Pancreas (tissue), 10 donors: ENCODE data around the gene BAIAP2L1. TPM values are rescaled to one million over a fixed set of nuclear protein-coding genes. Genes with fewer than 3 reads are reported as not detected.
A peak's percentile ranks its signal among the peaks of the same experiment; 100 is the strongest.

Experiments
- ATAC-seq, 4 donors: fragments of 200-7000 bp; cut with Tn5 transposase; one replicate each; pipeline versions ENCODE4 v1.8.0 to v1.9.1; 2020; ENCODE audit warnings: mild to moderate bottlenecking in 4 of 4, moderate library complexity in 4 of 4
- DNase-seq, 6 donors: peaks; one replicate each; pipeline ENCODE4 v3.0.0-alpha.2; 2020
- FAIRE-seq: peaks from 2 replicates; lab custom pipeline; 2012; peaks lifted over from hg19 to GRCh38; lab: Jason Lieb, UNC
- H3K27ac ChIP-seq, 4 donors: fragments of 200-600 bp; sonication (generic); 1 replicate in 3 of 4; 2 replicates in 1 of 4; pipeline versions ENCODE4 v1.5.0 to v1.8.0; 2020
- H3K27me3 ChIP-seq, 4 donors: fragments of 200-600 bp; one replicate each; pipeline ENCODE4 v1.8.0; 2021
- H3K36me3 ChIP-seq, 3 donors: fragments of 200-600 bp; sonication (generic) in 1 of 3; one replicate each; pipeline versions ENCODE4 v1.5.0 to v1.8.0; 2020 to 2021
- H3K4me1 ChIP-seq, 3 donors: fragments of 200-600 bp; one replicate each; pipeline ENCODE4 v1.8.0; 2021
- H3K4me3 ChIP-seq, 4 donors: fragments of 200-600 bp; sonication (generic) in 2 of 4; one replicate each; pipeline versions ENCODE4 v1.5.0 to v1.8.0; 2020 to 2021
- H3K9me3 ChIP-seq, 4 donors: fragments of 200-600 bp; one replicate each; pipeline ENCODE4 v1.8.0; 2021
- WGBS, 2 donors: extraction: QIAGEN DNeasy Blood & Tissue Kit; methylation state at CpG; one replicate each; pipeline ENCODE4 v1.1.7; 2013; 5-methylcytosine and 5-hydroxymethylcytosine counted together
- intact Hi-C, 3 donors: fragments of 100-400 bp; cut with DNase I; formaldehyde crosslinking; loops; one replicate each; pipeline versions ENCODE4 v1.11.1 to v1.14.2; 2022
- polyA plus RNA-seq, 2 donors: library from polyadenylated mRNA; stranded (reverse); fragments of 200-250 nt; gene quantifications; one replicate each; pipeline ENCODE4 v1.2.3, GENCODE V29; 2013
- total RNA-seq, 6 donors: library from RNA; stranded (reverse); fragmentation: NEBNext Ultra II Directional in 4 of 6; extraction: Animal tissue kit (Norgen Biotek cat#: 25700) in 4 of 6; gene quantifications; one replicate each; pipeline versions ENCODE4 v1.2.1 to v1.2.4, GENCODE V29; 2021 to 2023
- TF ChIP-seq, protein P1 (sequence below), 4 donors: fragments of 200-600 bp; sonication (generic) in 3 of 4; IDR thresholded peaks; one replicate each; pipeline versions ENCODE4 v1.5.0 to v1.8.0; 2021; ENCODE audit warnings: antibody characterized with exemption in 4 of 4
- donor health status: healthy with polysubstance abuse.
- donor health status: DM: no; HTN: no; CAD: no; lungs with moderate emphysema.
- donor health status: DM: no; HTN: no; CAD: no.
- donor health status: control.
- donor health status: control.
- donor health status: Bipolar disorder and iron deficiency.
- donor health status: DM: yes; HTN: yes; CAD: no.
- donor health status: DM: no; HTN: no; CAD: no.
- donor health status: DM: no; HTN: no; CAD: no.
- donor health status: DM: yes; HTN: yes; CAD: no.

BAIAP2L1 gene
- total and polyA plus RNA-seq, 8 donors, result 17.9 to 31.5 (median 22.2) TPM

DNA sequence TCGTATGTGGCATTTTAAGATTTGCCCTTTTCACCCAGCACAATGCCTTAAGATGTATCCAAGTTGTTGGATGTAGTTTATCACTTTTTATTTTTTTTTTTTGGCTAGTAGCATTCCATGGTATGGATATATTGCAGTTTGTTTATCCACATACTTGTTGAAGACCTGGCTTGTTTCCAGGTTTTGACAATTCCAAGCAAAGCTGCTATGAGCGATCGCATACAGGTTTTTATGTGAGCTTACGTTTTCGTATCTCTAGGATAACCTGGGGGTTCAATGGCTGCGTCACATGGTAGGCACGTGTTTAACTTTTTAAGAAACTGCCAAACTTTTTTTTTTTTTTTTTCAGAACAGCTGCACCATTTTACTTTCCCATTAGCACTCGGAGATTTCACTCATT is 32.2 kb downstream of the BAIAP2L1 start:
- ATAC-seq, result no peak
- intact Hi-C loops, result no loop called here
- H3K36me3 ChIP-seq, result no peaks in the 10 kb centered on the region
- H3K4me1 ChIP-seq, result peaks cover 4 to 14% (median 9%) of the 10 kb centered on the region in 3 donors
- TF ChIP-seq, protein P1, sequence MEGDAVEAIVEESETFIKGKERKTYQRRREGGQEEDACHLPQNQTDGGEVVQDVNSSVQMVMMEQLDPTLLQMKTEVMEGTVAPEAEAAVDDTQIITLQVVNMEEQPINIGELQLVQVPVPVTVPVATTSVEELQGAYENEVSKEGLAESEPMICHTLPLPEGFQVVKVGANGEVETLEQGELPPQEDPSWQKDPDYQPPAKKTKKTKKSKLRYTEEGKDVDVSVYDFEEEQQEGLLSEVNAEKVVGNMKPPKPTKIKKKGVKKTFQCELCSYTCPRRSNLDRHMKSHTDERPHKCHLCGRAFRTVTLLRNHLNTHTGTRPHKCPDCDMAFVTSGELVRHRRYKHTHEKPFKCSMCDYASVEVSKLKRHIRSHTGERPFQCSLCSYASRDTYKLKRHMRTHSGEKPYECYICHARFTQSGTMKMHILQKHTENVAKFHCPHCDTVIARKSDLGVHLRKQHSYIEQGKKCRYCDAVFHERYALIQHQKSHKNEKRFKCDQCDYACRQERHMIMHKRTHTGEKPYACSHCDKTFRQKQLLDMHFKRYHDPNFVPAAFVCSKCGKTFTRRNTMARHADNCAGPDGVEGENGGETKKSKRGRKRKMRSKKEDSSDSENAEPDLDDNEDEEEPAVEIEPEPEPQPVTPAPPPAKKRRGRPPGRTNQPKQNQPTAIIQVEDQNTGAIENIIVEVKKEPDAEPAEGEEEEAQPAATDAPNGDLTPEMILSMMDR (IDR thresholded peaks at IDR 0.05), result no peak
- H3K9me3 ChIP-seq, result no peaks in the 10 kb centered on the region
- 87 to 90% methylated on average over 8 of the region's 8 CpGs for WGBS, 2 donors
- no peak for DNase-seq
- no peaks in the 10 kb centered on the region for H3K27me3 ChIP-seq
- no peak overlapping the region for H3K27ac ChIP-seq
- FAIRE-seq, result no peak
- H3K4me3 ChIP-seq, result no peak overlapping the region

DNA sequence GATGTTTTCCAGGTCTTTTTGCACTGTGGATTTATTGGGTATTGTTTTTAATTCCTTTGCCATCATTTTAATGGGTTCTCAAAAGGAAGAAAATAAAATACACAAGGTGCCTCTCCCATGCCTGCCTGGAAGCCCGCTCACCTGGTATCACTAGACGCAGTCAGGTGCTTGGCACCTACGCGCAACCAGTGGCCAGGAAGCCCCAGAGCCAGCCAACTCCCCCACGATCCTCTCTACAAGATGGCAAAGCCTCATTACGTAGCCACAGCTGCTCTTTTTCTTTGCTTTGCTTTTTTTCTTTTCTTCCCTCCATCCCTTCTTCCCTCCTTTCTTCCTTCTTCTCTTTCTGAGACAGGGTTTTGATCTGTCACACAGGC is 34.3 kb downstream of the BAIAP2L1 start:
- Histone ChIP-seq H3K36me3 (no peaks in the 10 kb centered on the region), H3K27me3 (no peaks in the 10 kb centered on the region), H3K27ac (no peak overlapping the region), H3K9me3 (no peaks in the 10 kb centered on the region), H3K4me1 (peaks cover 4 to 17% (median 4%) of the 10 kb centered on the region in 3 donors), H3K4me3 (no peak overlapping the region)
- no peak for FAIRE-seq
- TF ChIP-seq, protein P1 (IDR thresholded peaks at IDR 0.05), result no peak
- DNase-seq, result peak in 1 of 6 donors; percentile 45
- intact Hi-C loops, result no loop called here
- peak in 2 of 4 donors; percentile 41 to 61 for ATAC-seq
- WGBS, 2 donors, result 57 to 70% methylated on average over 6 of the region's 6 CpGs

DNA sequence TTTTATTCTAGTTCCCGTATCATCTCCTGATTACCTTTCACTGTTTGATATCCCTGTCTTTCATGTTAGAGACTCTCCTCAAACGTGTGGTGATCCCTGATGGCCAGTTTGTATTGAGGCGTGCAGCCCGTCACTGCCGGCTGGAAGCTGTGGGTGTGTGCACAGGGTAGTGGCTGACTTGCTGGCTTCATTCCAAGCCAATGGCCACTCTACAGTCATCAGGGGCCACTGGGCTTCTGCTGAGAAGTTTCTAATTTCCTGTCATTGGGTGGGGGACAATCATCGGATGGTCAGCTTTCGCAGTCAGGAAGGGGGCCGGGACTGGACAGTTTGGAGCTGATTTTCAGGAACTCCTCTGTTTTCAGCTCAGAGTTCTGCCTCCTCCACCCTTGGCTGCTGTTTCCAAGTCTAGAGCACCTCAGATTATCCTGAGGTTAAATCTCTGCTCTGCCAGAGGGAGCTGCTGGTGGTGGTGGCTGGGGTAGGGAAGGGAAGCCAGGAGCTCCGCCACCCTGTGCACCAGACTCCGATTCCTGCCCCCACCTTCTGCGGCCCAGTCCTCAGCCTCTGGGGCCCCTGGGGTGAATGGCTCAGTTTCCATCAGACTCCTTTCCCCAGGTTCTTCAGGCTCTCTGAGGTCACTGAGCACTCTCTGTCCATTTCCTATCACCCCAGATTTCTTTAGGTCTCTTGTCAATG is 34.9 kb downstream of the BAIAP2L1 start:
- Histone ChIP-seq H3K9me3 (no peaks in the 10 kb centered on the region), H3K4me1 (peaks cover 4 to 15% (median 4%) of the 10 kb centered on the region in 3 donors), H3K27ac (no peak overlapping the region), H3K36me3 (no peaks in the 10 kb centered on the region), H3K27me3 (no peaks in the 10 kb centered on the region), H3K4me3 (no peak overlapping the region)
- peak in 2 of 4 donors; percentile 29 to 47 for ATAC-seq
- DNase-seq, result no peak
- 90 to 92% methylated on average over 11 of the region's 11 CpGs for WGBS, 2 donors
- intact Hi-C loops, result no loop called here
- no peak for FAIRE-seq
- TF ChIP-seq, protein P1 (IDR thresholded peaks at IDR 0.05), result no peak

DNA sequence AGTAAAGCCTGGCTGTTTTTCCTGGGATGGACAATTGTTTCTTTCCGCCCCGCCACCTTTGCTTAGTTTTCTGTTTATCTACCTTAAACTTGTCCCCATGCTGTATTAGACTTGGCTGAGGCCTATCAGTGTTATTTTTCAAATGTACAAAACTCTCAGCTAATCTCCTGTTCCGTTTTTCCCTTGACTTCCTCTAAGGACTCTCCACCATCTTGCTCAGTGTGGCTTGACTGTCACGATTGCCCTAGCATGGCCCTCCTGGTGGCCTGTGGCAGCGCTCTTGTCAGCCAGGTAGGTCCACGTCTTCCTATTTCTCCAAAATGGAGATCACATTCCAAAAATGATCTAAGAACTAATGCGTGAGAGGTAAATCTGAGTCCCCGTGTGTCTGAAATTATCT is 36.7 kb downstream of the BAIAP2L1 start:
- DNase-seq (no peak), FAIRE-seq (no peak), ATAC-seq (peak in 2 of 4 donors; percentile 25 to 61)
- TF ChIP-seq, protein P1 (IDR thresholded peaks at IDR 0.05), result no peak
- no peak overlapping the region for H3K4me3 ChIP-seq
- intact Hi-C loops, result no loop called here
- no peak overlapping the region for H3K27ac ChIP-seq
- 61 to 63% methylated on average over 8 of the region's 8 CpGs for WGBS, 2 donors
- no peaks in the 10 kb centered on the region for H3K9me3 ChIP-seq
- H3K36me3 ChIP-seq, result no peaks in the 10 kb centered on the region
- peaks cover 0 to 12% (median 4%) of the 10 kb centered on the region in 3 donors for H3K4me1 ChIP-seq
- H3K27me3 ChIP-seq, result no peaks in the 10 kb centered on the region

DNA sequence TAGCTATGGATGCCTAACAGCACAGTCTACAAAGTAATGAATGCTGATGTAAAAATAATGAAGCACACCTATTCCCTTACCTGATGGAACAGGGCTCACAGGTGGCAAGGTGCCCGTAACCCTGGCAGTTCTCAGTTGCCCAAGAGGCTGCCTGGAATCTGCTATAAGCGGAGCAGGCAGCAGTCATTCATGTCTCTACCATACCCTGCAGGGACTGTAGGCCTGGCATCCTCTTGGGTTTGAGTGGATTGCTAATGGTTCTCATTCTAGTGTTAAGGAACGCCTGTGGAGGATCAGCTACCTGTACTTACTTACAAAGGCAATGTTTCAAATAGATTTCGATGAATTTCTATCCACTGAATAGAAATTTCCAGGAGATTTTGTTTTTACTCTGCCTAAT is 38.4 kb downstream of the BAIAP2L1 start:
- no peak overlapping the region for H3K27ac ChIP-seq
- 91 to 93% methylated on average over 4 of the region's 4 CpGs for WGBS, 2 donors
- FAIRE-seq (no peak), DNase-seq (no peak), ATAC-seq (no peak)
- no peaks in the 10 kb centered on the region for H3K36me3 ChIP-seq
- TF ChIP-seq, protein P1 (IDR thresholded peaks at IDR 0.05), result no peak
- no peaks in the 10 kb centered on the region for H3K27me3 ChIP-seq
- peaks cover 4 to 18% (median 6%) of the 10 kb centered on the region in 3 donors for H3K4me1 ChIP-seq
- H3K9me3 ChIP-seq, result no peaks in the 10 kb centered on the region
- no peak overlapping the region for H3K4me3 ChIP-seq
- intact Hi-C loops, result no loop called here
